ENCODE data around the gene SSC5D. TPM values are rescaled to one million over a fixed set of nuclear protein-coding genes. Genes with fewer than 3 reads are reported as not detected.

Gene SSC5D
- total and polyA plus RNA-seq, 8 donors = 0.60 to 5.3 (median 1.4) TPM

DNA sequence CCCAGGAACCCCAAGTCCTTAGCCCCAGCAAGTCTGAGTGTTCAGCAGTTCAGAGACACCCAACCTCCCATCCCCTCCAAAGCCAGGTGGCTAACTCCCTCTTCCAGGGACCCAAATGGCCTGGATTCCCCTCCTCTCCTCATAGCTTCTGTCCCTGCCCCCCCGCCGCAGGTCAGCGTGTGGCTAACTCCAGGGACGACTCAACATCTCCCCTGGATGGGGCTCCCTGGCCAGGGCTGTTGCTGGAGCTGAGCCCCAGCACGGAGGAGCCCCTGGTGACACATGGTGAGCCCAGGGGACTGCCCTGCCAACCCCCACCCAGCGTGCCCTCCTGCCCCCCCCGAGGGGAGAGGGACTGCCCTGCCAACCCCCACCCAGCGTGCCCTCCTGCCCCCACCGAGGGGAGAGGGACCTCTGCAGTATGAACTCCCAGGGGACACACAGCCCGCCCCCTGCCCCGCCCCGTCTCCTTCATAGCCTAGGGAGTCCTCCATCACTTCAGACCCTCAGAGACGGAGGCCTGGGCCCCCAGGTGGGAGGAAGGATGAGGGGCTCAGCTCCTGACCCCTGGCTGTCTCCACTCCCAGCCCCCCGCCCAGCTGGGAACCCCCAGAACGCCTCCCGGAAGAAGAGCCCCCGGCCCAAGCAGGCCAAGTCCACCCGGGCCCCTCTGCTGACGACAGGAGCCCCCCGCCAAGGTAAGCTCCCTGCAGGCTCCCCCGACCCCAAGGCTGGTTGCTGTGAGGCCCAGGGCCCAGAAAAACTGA, 1.7 kb downstream of the SSC5D start:
- peak in 1 of 6 donors; percentile 36 for DNase-seq
- Histone ChIP-seq H3K36me3 (no peaks in the 10 kb centered on the region), H3K4me1 (peaks cover 0 to 2% (median 0%) of the 10 kb centered on the region in 3 donors), H3K27ac (no peak overlapping the region), H3K9me3 (no peaks in the 10 kb centered on the region), H3K4me3 (no peak overlapping the region), H3K27me3 (peaks cover 0 to 4% (median 0%) of the 10 kb centered on the region in 4 donors)
- FAIRE-seq = no peak
- no peak for ATAC-seq
- TF ChIP-seq, protein P1, sequence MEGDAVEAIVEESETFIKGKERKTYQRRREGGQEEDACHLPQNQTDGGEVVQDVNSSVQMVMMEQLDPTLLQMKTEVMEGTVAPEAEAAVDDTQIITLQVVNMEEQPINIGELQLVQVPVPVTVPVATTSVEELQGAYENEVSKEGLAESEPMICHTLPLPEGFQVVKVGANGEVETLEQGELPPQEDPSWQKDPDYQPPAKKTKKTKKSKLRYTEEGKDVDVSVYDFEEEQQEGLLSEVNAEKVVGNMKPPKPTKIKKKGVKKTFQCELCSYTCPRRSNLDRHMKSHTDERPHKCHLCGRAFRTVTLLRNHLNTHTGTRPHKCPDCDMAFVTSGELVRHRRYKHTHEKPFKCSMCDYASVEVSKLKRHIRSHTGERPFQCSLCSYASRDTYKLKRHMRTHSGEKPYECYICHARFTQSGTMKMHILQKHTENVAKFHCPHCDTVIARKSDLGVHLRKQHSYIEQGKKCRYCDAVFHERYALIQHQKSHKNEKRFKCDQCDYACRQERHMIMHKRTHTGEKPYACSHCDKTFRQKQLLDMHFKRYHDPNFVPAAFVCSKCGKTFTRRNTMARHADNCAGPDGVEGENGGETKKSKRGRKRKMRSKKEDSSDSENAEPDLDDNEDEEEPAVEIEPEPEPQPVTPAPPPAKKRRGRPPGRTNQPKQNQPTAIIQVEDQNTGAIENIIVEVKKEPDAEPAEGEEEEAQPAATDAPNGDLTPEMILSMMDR (IDR thresholded peaks at IDR 0.05) = no peak
- intact Hi-C loops (cut with DNase I) = no loop called here
- 44 to 55% methylated on average over 18 to 21 of the region's 21 CpGs for WGBS, 2 donors

DNA sequence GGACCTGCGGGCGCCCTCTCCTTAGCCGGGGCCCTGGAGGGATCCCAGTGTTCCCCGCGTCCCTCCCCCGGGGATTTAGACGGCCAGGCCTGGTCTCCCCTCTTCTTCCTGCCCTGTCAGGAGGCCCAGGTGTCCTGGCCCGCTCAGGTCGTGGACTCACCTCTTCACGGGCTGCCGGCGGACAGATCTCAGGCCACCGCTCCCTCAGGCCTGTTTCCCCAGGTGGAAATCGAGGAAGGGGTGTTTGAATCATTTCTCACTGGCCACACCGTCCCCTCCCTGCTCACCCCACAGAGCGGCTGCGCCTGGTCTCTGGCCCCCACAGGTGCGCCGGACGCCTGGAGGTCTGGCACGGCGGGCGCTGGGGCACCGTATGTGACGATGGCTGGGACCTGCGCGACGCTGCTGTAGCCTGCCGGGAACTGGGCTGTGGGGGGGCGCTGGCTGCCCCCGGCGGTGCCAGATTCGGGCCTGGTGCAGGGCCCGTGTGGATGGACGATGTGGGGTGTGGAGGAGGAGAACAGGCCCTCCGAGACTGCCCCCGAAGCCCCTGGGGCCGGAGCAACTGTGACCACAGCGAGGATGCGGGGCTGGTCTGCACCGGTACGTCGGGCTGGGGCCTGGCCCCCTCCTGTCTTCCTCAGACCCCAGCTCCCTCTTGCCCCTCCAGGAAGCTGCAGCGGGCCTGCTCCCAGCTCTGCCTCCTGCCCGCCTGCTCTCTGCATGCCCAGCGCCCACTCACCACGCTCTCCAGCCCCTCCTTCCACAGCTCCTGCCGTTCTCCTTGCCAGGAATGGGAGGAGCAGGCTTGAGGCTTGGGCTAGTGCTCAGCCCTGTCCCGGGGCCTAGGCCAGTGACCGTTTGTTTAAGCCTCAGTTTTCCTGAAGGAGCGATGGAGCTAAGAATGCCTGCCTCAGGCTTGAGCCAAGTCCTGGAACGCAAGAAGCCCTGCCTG, 2.5 kb downstream of the SSC5D start:
- intact Hi-C loops (cut with DNase I) = no loop called here
- peak in 2 of 6 donors; percentile 26 to 78 for DNase-seq
- Histone ChIP-seq H3K4me3 (no peak overlapping the region), H3K27ac (no peak overlapping the region), H3K27me3 (peaks cover 0 to 4% (median 0%) of the 10 kb centered on the region in 4 donors), H3K9me3 (no peaks in the 10 kb centered on the region), H3K4me1 (no peaks in the 10 kb centered on the region), H3K36me3 (no peaks in the 10 kb centered on the region)
- no peak for ATAC-seq
- WGBS, 2 donors = 65 to 71% methylated on average over 49 to 52 of the region's 52 CpGs
- FAIRE-seq = no peak
- TF ChIP-seq, protein P1 (IDR thresholded peaks at IDR 0.05) = no peak

DNA sequence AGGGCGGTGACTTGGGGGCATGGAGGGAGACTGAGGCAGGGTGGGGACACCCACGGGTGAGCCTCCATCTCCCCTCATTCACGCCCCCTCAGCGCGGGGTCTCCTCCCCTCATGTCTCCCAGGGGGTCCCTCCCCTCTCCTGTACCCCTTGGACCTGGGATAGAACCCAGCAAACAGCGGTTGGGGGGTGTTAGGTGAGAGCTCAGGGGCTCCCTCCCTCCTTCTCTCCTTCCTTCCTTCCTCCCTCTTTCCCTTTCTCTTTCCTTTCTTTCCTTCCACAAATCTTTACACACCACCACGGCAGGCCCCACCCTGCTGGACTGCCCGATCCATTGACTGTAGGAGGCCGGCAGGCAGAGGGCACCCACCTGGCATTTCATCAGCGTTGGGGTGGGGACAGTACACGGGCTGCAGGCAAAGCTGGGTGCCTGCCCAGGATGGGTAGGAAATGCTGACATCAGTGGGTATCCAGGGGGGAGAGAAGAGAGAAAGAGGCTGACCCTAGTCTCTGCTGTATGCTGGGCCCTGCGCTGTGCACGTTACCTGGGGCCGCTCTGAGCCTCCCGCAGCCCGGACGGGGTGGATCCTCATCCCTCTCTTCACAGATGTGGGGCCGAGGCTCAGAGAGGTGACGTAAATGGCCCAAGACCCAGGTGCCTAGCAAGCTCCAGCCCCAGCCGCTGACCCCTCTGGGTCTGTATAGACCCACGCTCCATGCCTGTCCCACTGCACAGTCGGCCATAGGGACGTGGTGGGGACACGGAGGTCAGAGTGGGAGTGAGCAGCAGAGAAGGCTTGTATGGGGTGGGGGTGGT, 3.5 kb downstream of the SSC5D start:
- no peaks in the 10 kb centered on the region for H3K9me3 ChIP-seq
- FAIRE-seq (no peak), ATAC-seq (peak in 1 of 4 donors; percentile 2), DNase-seq (peak in 1 of 6 donors; percentile 22)
- H3K4me1 ChIP-seq = no peaks in the 10 kb centered on the region
- H3K27ac ChIP-seq = no peak overlapping the region
- intact Hi-C loops (cut with DNase I) = no loop called here
- no peak overlapping the region for H3K4me3 ChIP-seq
- H3K27me3 ChIP-seq = peaks cover 0 to 4% (median 0%) of the 10 kb centered on the region in 4 donors
- TF ChIP-seq, protein P1 (IDR thresholded peaks at IDR 0.05) = no peak
- no peaks in the 10 kb centered on the region for H3K36me3 ChIP-seq
- 52 to 55% methylated on average over 22 to 24 of the region's 24 CpGs for WGBS, 2 donors

DNA sequence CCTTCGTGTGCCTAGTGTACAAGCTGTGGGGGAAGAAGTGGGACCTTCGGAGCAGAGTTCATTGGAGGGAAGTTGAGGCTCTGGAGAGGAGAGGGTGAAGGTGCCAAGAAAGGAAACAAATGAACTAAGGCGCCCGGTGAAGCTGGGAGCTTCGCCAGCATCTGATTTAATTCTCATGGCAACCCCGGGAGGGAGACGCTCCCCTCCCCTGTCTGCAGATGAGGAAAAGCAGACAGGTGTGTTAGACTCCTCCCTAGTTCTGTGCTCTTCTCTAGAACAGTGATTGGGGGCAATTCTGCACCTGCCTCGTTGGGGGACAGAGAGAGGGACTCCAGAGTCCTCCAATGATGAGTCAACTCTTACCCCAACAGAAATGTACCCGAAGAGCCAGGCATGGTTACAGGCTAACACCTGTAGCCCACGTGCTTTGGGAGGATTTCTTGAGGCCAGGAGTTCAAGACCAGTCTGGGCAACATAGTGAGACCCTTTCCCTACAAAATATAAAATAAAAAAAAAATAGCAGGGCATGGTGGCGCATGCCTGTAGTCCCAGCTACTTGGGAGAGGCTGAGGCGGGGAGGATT, 4.2 kb downstream of the SSC5D start:
- DNase-seq (peak in 2 of 6 donors; percentile 3 to 19), FAIRE-seq (no peak), ATAC-seq (peak in 1 of 4 donors; percentile 34)
- intact Hi-C loops (cut with DNase I) = no loop called here
- no peak overlapping the region for H3K4me3 ChIP-seq
- no peak overlapping the region for H3K27ac ChIP-seq
- H3K9me3 ChIP-seq = no peaks in the 10 kb centered on the region
- H3K36me3 ChIP-seq = no peaks in the 10 kb centered on the region
- no peaks in the 10 kb centered on the region for H3K4me1 ChIP-seq
- WGBS, 2 donors = 27 to 29% methylated on average over 12 of the region's 12 CpGs
- TF ChIP-seq, protein P1 (IDR thresholded peaks at IDR 0.05) = no peak
- peaks cover 0 to 4% (median 0%) of the 10 kb centered on the region in 4 donors for H3K27me3 ChIP-seq
